A673 (cell line): ENCODE results near the gene NCOA3. TPM values are rescaled to one million over a fixed set of nuclear protein-coding genes. Genes with fewer than 3 reads are reported as not detected.

ENCODE experiments used
- BruUV-seq: library from RNA; stranded (reverse); fragments of 400-500 nt; replicated peaks from 2 replicates; lab custom pipeline; 2021; lab: Mats Ljungman, UMichigan
- CTCF ChIA-PET: fragments of 300-600 bp; sonication (Branson Sonifier 250); formaldehyde crosslinking; loops from one replicate; lab custom pipeline; 2022; ENCODE audit warnings: antibody characterized with exemption; lab: Charles Lee
- POLR2A ChIA-PET: fragments of 300-600 bp; sonication (Branson Sonifier 250); formaldehyde crosslinking; loops from one replicate; lab custom pipeline; 2022; ENCODE audit warnings: antibody characterized with exemption; ENCODE audit not compliant: low non-redundant PET; lab: Charles Lee
- DNase-seq: peaks from one replicate; pipeline ENCODE4 v3.0.0-alpha.2; 2015; ENCODE audit warnings: low spot score
- H3K27ac ChIP-seq: fragments of 200-600 bp; sonication (generic); 2 replicates; pipeline ENCODE4 v1.5.1; 2016; ENCODE audit warnings: mixed run types, low read depth, mild to moderate bottlenecking, mixed read lengths, antibody characterized with exemption, low read length; ENCODE audit not compliant: poor library complexity, severe bottlenecking
- H3K27me3 ChIP-seq: fragments of 200-600 bp; sonication (generic); replicated peaks from 2 replicates; pipeline ENCODE4 v1.6.1; 2017; ENCODE audit warnings: mixed run types, low read depth, mild to moderate bottlenecking, mixed read lengths, antibody characterized with exemption, low read length; ENCODE audit not compliant: insufficient read depth, poor library complexity
- H3K36me3 ChIP-seq: fragments of 200-600 bp; sonication (generic); 2 replicates; pipeline ENCODE4 v1.6.1; 2016; ENCODE audit warnings: mixed run types, mild to moderate bottlenecking, mixed read lengths, antibody characterized with exemption, low read length; ENCODE audit not compliant: insufficient read depth, poor library complexity, severe bottlenecking
- H3K4me1 ChIP-seq: fragments of 200-600 bp; sonication (generic); 2 replicates; pipeline ENCODE4 v1.6.1; 2017; ENCODE audit warnings: mixed run types, mild to moderate bottlenecking, mixed read lengths, antibody characterized with exemption, low read length; ENCODE audit not compliant: insufficient read depth, poor library complexity, severe bottlenecking
- H3K4me3 ChIP-seq: fragments of 200-600 bp; sonication (generic); 2 replicates; pipeline ENCODE4 v1.5.1; 2016; ENCODE audit warnings: low read depth, mixed run types, mild to moderate bottlenecking, mixed read lengths, low read length; ENCODE audit not compliant: poor library complexity, severe bottlenecking
- H3K9me3 ChIP-seq: fragments of 200-600 bp; sonication (generic); 2 replicates; pipeline ENCODE4 v1.6.1; 2016; ENCODE audit warnings: mixed run types, low read depth, mild to moderate bottlenecking, mixed read lengths, antibody characterized with exemption, low read length; ENCODE audit not compliant: poor library complexity, severe bottlenecking
- CTCF ChIP-seq: fragments of 300-800, 200-600 bp; sonication (generic); conservative IDR thresholded peaks from 2 replicates; pipeline ENCODE4 v1.5.1; 2017; ENCODE audit warnings: low read depth, mild to moderate bottlenecking, antibody characterized with exemption, low read length, moderate library complexity, mixed read lengths
- EZH2 ChIP-seq: fragments of 200-600 bp; sonication (generic); IDR thresholded peaks from 2 replicates; pipeline ENCODE4 v1.6.1; 2017; ENCODE audit warnings: borderline replicate concordance, low read depth, mild to moderate bottlenecking, mixed read lengths, antibody characterized with exemption, low read length; ENCODE audit not compliant: poor library complexity, severe bottlenecking
- intact Hi-C: fragments of 100-400 bp; cut with micrococcal nuclease; formaldehyde crosslinking; loops from one replicate; pipeline ENCODE4 v1.10.0; 2022; ENCODE audit not compliant: unreplicated experiment
- total RNA-seq: library from RNA; stranded (reverse); gene quantifications from 2 replicates; pipeline ENCODE4 v1.2.3, GENCODE V29; 2021

Gene NCOA3
- total RNA-seq, 1 experiment from 2014 or later: 26.8 TPM

- intact Hi-C loops: loop anchor here (5.0 kb wide), 1 partner anchor 958 kb away; no protein-coding TSS in a partner anchor
- ChIA-PET CTCF (interaction anchor here (1.6 kb wide), 1 partner anchor 956 kb away, joined by 13 read pairs; no protein-coding TSS in a partner anchor), POLR2A (no interaction called here)
- Histone ChIP-seq H3K27me3 (no peaks in the 10 kb centered on the region), H3K36me3 (no peaks in the 10 kb centered on the region), H3K9me3 (no peaks in the 10 kb centered on the region), H3K4me3 (no peak overlapping the region), H3K4me1 (no peaks in the 10 kb centered on the region), H3K27ac (no peak overlapping the region)
- TF ChIP-seq EZH2: no peak
- no peak; the same call in 1 of the 2 replicates for TF ChIP-seq CTCF
- no TSS peak for BruUV-seq
- no peak for DNase-seq
Observed at GRCh38 chr20:47664068-47664437, 162.4 kb downstream of the NCOA3 start.

DNA sequence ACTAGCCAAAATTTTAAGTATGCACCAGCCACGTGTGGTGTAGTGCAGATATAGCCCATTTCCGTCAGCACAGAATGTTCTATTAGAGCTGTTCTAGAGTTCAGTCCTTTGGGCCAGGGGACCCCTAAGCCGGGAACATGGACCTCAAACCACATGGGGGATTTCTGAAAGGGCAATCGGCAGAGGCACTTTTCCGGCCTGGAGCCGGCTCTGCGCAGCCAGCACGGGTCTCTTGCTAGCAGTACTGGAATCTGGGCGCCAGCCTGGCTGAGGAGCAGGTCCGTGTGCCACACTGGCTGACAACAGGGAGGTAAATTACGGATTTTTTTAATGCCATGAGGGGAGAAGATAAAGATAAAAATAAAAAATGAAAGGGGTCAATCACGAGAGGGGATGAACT is 163.1 kb downstream of the NCOA3 start:
- intact Hi-C loops: loop anchor here (5.0 kb wide), 1 partner anchor 958 kb away; no protein-coding TSS in a partner anchor
- H3K9me3 ChIP-seq: no peaks in the 10 kb centered on the region
- H3K27me3 ChIP-seq: no peaks in the 10 kb centered on the region
- TF ChIP-seq CTCF (no peak), EZH2 (no peak)
- no TSS peak for BruUV-seq
- no peak overlapping the region for H3K27ac ChIP-seq
- POLR2A ChIA-PET: no interaction called here
- no peaks in the 10 kb centered on the region for H3K4me1 ChIP-seq
- H3K36me3 ChIP-seq: no peaks in the 10 kb centered on the region
- no peak overlapping the region for H3K4me3 ChIP-seq
- CTCF ChIA-PET: interaction anchor here (0.5 to 1.6 kb wide), 2 partner anchors 244 to 955 kb away, joined by 4 to 13 read pairs; no protein-coding TSS in a partner anchor
- no peak for DNase-seq

DNA sequence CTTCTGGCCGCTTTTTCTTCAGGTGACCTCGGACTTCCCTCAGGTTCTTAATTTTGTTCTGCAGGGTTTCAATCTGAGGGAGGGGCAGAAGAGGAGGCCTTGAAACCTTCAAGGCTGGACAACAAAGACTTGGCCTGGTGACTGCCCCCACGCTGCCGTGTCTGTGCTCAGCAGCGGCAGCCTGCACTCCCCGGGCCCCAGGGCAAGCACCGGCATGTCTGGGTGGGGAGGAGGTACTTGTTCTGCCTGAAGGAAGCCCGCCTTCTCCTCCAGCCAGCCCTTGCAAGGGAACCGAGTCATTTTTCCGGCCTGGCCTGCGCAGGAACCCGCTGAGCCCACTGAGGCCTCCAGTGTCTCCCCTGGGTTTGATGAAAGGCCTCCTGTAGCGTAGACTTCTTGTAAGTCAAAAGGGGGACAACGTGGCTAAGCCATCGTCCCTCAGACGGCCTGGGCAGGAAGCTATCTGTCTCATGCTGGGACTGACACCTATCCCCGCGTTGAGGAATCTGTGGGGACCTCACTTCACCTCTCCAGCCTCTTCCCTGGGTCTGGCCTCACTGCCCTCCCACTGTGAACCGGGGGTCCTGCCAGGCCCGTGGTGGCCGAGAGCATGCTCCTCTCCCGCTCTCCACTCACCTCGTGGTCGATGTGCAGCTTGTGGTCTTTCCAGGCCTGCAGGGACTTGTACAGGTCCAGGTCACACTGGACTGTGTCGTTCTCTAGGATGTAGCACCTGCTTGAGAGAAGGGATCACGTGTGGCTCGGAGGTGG is 163.7 kb downstream of the NCOA3 start:
- no peak overlapping the region for H3K4me3 ChIP-seq
- H3K27me3 ChIP-seq: no peaks in the 10 kb centered on the region
- intact Hi-C loops: no loop called here
- no peaks in the 10 kb centered on the region for H3K36me3 ChIP-seq
- no peak for DNase-seq
- no peak for TF ChIP-seq CTCF
- TF ChIP-seq EZH2: no peak
- CTCF ChIA-PET: interaction anchor here (0.5 kb wide), 1 partner anchor 243 kb away, joined by 4 read pairs; no protein-coding TSS in a partner anchor
- BruUV-seq: no TSS peak
- no peaks in the 10 kb centered on the region for H3K9me3 ChIP-seq
- POLR2A ChIA-PET: no interaction called here
- no peaks in the 10 kb centered on the region for H3K4me1 ChIP-seq
- no peak overlapping the region for H3K27ac ChIP-seq
